C4-2B (cell line): ENCODE results near the gene P2RY2.

Source experiments
- ZFX ChIP-seq: fragments of 450-650 bp; IDR thresholded peaks from 2 replicates; pipeline ENCODE4 v1.6.1; 2017
- TF ChIP-seq, protein P1 (sequence below): fragments of 450-650 bp; conservative IDR thresholded peaks from 2 replicates; pipeline ENCODE4 v1.5.1; 2017; ENCODE audit warnings: mild to moderate bottlenecking

DNA sequence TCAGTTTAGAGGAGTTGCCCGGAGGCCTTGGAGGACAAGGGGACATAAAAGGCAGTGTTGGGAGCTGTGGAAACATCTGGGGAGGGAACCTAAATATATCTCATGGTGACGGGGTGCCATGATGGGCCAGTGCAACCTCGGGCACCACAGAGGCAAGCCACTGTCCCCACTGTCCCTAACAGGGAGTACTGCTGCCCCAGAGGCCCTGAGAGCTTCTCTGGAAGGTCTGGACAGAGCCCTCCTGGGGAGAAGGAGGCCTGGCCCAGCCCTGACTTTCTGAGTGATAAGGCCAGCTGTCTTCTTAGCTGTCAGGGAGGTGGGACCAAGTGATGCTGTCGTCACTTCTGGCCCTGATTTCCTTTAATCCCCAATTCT is 48.6 kb downstream of the P2RY2 start:
- TF ChIP-seq, protein P1, sequence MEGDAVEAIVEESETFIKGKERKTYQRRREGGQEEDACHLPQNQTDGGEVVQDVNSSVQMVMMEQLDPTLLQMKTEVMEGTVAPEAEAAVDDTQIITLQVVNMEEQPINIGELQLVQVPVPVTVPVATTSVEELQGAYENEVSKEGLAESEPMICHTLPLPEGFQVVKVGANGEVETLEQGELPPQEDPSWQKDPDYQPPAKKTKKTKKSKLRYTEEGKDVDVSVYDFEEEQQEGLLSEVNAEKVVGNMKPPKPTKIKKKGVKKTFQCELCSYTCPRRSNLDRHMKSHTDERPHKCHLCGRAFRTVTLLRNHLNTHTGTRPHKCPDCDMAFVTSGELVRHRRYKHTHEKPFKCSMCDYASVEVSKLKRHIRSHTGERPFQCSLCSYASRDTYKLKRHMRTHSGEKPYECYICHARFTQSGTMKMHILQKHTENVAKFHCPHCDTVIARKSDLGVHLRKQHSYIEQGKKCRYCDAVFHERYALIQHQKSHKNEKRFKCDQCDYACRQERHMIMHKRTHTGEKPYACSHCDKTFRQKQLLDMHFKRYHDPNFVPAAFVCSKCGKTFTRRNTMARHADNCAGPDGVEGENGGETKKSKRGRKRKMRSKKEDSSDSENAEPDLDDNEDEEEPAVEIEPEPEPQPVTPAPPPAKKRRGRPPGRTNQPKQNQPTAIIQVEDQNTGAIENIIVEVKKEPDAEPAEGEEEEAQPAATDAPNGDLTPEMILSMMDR = no peak
- no peak for TF ChIP-seq ZFX
